ENCODE data around the gene UST.

DNA sequence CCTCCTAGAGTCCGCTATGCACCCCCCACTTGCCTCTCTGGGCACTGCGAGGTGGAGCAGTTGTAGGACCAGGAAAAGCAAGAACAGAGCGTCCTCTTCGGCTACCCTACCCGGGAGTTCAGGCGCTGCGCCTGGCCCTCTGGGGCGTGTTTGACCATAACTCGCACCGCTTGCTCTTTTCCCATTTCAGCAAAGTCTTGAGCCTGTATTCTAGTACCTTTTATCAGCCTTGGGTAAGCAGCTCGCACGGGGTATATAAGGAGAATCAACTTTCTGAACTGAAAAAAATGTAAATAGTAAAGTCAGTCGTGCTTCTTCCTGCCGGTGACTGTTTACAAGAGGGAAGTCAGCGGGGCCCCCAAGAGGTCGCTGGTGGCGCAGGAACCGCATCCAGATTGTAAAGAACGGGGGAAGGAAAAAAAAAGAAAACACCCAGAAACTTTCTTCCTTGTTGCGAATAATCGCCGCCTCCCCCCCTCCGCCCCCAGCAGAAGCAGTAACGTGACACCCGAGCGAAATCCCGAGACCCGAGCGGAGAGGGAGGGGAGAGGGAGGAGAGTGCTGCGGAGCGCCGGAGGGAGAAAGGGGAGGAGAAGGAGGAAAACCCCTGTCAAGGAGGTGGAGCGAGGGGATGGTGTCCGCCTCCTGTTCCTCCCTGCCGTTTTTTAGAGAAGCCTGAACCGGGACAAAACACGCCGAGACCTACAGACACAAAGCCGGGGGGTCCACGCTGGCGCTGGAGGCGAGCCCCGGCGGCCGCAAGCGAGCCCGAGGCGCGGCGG is at the start of gene UST:
- TF ChIP-seq CREB1 (CRISPR knock-in tag; IDR thresholded peaks at IDR 0.05): no peak
- no peak for TF ChIP-seq OVOL2 (CRISPR knock-in tag; IDR thresholded peaks at IDR 0.05; ENCODE audit: borderline replicate concordance)
- TF ChIP-seq, protein P1, sequence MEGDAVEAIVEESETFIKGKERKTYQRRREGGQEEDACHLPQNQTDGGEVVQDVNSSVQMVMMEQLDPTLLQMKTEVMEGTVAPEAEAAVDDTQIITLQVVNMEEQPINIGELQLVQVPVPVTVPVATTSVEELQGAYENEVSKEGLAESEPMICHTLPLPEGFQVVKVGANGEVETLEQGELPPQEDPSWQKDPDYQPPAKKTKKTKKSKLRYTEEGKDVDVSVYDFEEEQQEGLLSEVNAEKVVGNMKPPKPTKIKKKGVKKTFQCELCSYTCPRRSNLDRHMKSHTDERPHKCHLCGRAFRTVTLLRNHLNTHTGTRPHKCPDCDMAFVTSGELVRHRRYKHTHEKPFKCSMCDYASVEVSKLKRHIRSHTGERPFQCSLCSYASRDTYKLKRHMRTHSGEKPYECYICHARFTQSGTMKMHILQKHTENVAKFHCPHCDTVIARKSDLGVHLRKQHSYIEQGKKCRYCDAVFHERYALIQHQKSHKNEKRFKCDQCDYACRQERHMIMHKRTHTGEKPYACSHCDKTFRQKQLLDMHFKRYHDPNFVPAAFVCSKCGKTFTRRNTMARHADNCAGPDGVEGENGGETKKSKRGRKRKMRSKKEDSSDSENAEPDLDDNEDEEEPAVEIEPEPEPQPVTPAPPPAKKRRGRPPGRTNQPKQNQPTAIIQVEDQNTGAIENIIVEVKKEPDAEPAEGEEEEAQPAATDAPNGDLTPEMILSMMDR (IDR thresholded peaks at IDR 0.05): no peak
- TF ChIP-seq, protein P2, sequence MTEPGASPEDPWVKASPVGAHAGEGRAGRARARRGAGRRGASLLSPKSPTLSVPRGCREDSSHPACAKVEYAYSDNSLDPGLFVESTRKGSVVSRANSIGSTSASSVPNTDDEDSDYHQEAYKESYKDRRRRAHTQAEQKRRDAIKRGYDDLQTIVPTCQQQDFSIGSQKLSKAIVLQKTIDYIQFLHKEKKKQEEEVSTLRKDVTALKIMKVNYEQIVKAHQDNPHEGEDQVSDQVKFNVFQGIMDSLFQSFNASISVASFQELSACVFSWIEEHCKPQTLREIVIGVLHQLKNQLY (CRISPR knock-in tag; IDR thresholded peaks at IDR 0.05): no peak

Measured in WTC11 (cell line).